AG09309 (cell line): ENCODE measurements around the gene NAA50.

Experiments
- DNase-seq: peaks from one replicate; pipeline ENCODE4 v3.0.0-alpha.2; 2010; ENCODE audit warnings: low read depth
- H3K4me3 ChIP-seq: 2 replicates; pipeline ENCODE4 v1.5.1; 2011; ENCODE audit warnings: mild to moderate bottlenecking, low read depth, low read length, moderate library complexity; ENCODE audit not compliant: control insufficient read depth
- CTCF ChIP-seq: IDR thresholded peaks from 2 replicates; pipeline ENCODE4 v1.5.1; 2011; ENCODE audit warnings: mild to moderate bottlenecking, low read depth, low read length, inconsistent platforms; ENCODE audit not compliant: insufficient read depth, control insufficient read depth; ENCODE audit errors: missing control alignments

The NAA50 gene

GRCh38 chr3:113673593-113673992 lies 72.5 kb downstream of the NAA50 start:
- H3K4me3 ChIP-seq: no peak overlapping the region
- no peak for DNase-seq
- no peak for TF ChIP-seq CTCF

- H3K4me3 ChIP-seq: no peak overlapping the region
- DNase-seq: no peak
- no peak for TF ChIP-seq CTCF
Observed at GRCh38 chr3:113668015-113668414, 78.0 kb downstream of the NAA50 start.
